HCT116 (cell line): Measurements from ENCODE around the gene RNF220. TPM values are rescaled to one million over a fixed set of nuclear protein-coding genes. Genes with fewer than 3 reads are reported as not detected.

ENCODE experiments used
- ATAC-seq: fragments of 200-7000 bp; cut with Tn5 transposase; 2 replicates; pipeline ENCODE4 v1.9.1; 2020; ENCODE audit warnings: mild to moderate bottlenecking, moderate library complexity
- BruUV-seq: library from RNA; stranded (reverse); fragments of 400-500 nt; replicated peaks from 2 replicates; lab custom pipeline; 2021; lab: Mats Ljungman, UMichigan
- CTCF ChIA-PET: fragments of 300-600 bp; sonication (Branson Sonifier 250); formaldehyde crosslinking; loops from one replicate; lab custom pipeline; 2021; ENCODE audit warnings: antibody characterized with exemption; lab: Charles Lee
- POLR2A ChIA-PET: fragments of 300-600, 350-600 bp; sonication (Branson Sonifier 250); formaldehyde crosslinking; loops from one replicate; lab custom pipeline; 2021; ENCODE audit warnings: antibody characterized with exemption; lab: Charles Lee
- RAD21 ChIA-PET, 2 experiments: fragments of 300-600 bp; sonication (Branson Sonifier 250); formaldehyde crosslinking; loops; one replicate each; lab custom pipeline; 2023; ENCODE audit warnings: low total read pairs in 2 of 2; ENCODE audit not compliant: uncharacterized antibody in 2 of 2, unreplicated experiment in 2 of 2, low non-redundant PET in 1 of 2; lab: Charles Lee
- DNase-seq: peaks from one replicate; pipeline ENCODE4 v3.0.0-alpha.2; 2010; ENCODE audit warnings: low read depth, low spot score
- H2AFZ ChIP-seq: fragments of 200-600 bp; shearing (Covaris generic), sonication (generic); 2 replicates; pipeline ENCODE4 v1.6.1; 2017; ENCODE audit warnings: low read depth, mixed run types, mixed read lengths, antibody characterized with exemption, low read length; ENCODE audit not compliant: poor library complexity, severe bottlenecking
- H3K27ac ChIP-seq: 2 replicates; pipeline ENCODE4 v1.5.1; 2012; ENCODE audit warnings: low read depth, low read length
- H3K27me3 ChIP-seq: fragments of 200-600 bp; sonication (generic); 2 replicates; pipeline ENCODE4 v1.6.1; 2016; ENCODE audit warnings: mixed run types, low read length, mixed read lengths; ENCODE audit not compliant: insufficient read depth
- H3K36me3 ChIP-seq, 2 experiments: fragments of 200-500 bp in 1 of 2; fragments of 200-600 bp in 1 of 2; sonication (Bioruptor generic) in 1 of 2; sonication (generic) in 1 of 2; 2 replicates each; pipeline versions ENCODE4 v1.5.1 to v1.6.1; 2014 to 2016; ENCODE audit warnings: low read length in 2 of 2, inconsistent platforms in 1 of 2, mixed read lengths in 1 of 2, mixed run types in 1 of 2; ENCODE audit not compliant: insufficient read depth in 2 of 2, control insufficient read depth in 1 of 2
- H3K4me1 ChIP-seq, 2 experiments: fragments of 200-600 bp in 1 of 2; sonication (generic) in 1 of 2; 2 replicates each; pipeline versions ENCODE4 v1.5.1 to v1.6.1; 2012 to 2017; ENCODE audit warnings: low read length in 2 of 2, inconsistent platforms in 1 of 2, mild to moderate bottlenecking in 1 of 2, mixed read lengths in 1 of 2, mixed run types in 1 of 2, moderate library complexity in 1 of 2; ENCODE audit not compliant: insufficient read depth in 2 of 2, control insufficient read depth in 1 of 2
- H3K4me2 ChIP-seq: fragments of 200-600 bp; sonication (generic); 2 replicates; pipeline ENCODE4 v1.6.1; 2017; ENCODE audit warnings: mixed run types, low read length, mixed read lengths
- H3K4me3 ChIP-seq, 2 experiments: fragments of 200-600 bp in 1 of 2; sonication (generic) in 1 of 2; replicated peaks in 1 of 2; 2 replicates each; pipeline ENCODE4 v1.5.1; 2011 to 2016; ENCODE audit warnings: low read length in 2 of 2, control low read depth in 1 of 2, low read depth in 1 of 2, mild to moderate bottlenecking in 1 of 2, mixed read lengths in 1 of 2, mixed run types in 1 of 2
- H3K79me2 ChIP-seq: fragments of 200-600 bp; sonication (generic); 2 replicates; pipeline ENCODE4 v1.6.1; 2017; ENCODE audit warnings: mild to moderate bottlenecking, mixed run types, low read length, moderate library complexity, mixed read lengths; ENCODE audit not compliant: insufficient read depth
- H3K9ac ChIP-seq: fragments of 200-600 bp; sonication (generic); 2 replicates; pipeline ENCODE4 v1.6.1; 2016; ENCODE audit warnings: low read length, mixed read lengths
- H3K9me2 ChIP-seq: fragments of 200-600 bp; sonication (generic), shearing (Covaris generic); 2 replicates; pipeline ENCODE4 v1.6.1; 2017; ENCODE audit warnings: mixed run types, mild to moderate bottlenecking, moderate library complexity; ENCODE audit not compliant: insufficient read depth
- H3K9me3 ChIP-seq, 2 experiments: fragments of 200-500 bp in 1 of 2; fragments of 200-600 bp in 1 of 2; sonication (Bioruptor generic) in 1 of 2; sonication (generic) in 1 of 2; 2 replicates each; pipeline ENCODE4 v1.6.1; 2014 to 2017; ENCODE audit warnings: low read length in 2 of 2, mixed read lengths in 2 of 2, inconsistent platforms in 1 of 2, low read depth in 1 of 2, mild to moderate bottlenecking in 1 of 2, mixed run types in 1 of 2, moderate library complexity in 1 of 2; ENCODE audit not compliant: control insufficient read depth in 1 of 2, insufficient read depth in 1 of 2
- H4K20me1 ChIP-seq: fragments of 200-600 bp; sonication (generic), shearing (Covaris generic); 2 replicates; pipeline ENCODE4 v1.6.1; 2017; ENCODE audit warnings: mixed run types, mild to moderate bottlenecking, moderate library complexity; ENCODE audit not compliant: insufficient read depth
- ATF3 ChIP-seq: IDR thresholded peaks from 2 replicates; pipeline ENCODE4 v1.6.1; 2012
- CBX3 ChIP-seq: IDR thresholded peaks from 2 replicates; pipeline ENCODE4 v1.6.1; 2012; ENCODE audit warnings: low read depth
- EGR1 ChIP-seq: IDR thresholded peaks from 2 replicates; pipeline ENCODE4 v1.6.1; 2012; ENCODE audit warnings: low read depth
- ELF1 ChIP-seq: IDR thresholded peaks from 2 replicates; pipeline ENCODE4 v1.6.1; 2012; ENCODE audit warnings: low read depth, borderline replicate concordance
- EZH2phosphoT487 ChIP-seq: fragments of 200-600 bp; IDR thresholded peaks from 2 replicates; pipeline ENCODE4 v1.6.1; 2018; ENCODE audit warnings: antibody characterized with exemption, borderline replicate concordance
- FOSL1 ChIP-seq: IDR thresholded peaks from 2 replicates; pipeline ENCODE4 v1.6.1; 2012; ENCODE audit warnings: low read depth
- POLR2AphosphoS5 ChIP-seq: IDR thresholded peaks from 2 replicates; pipeline ENCODE4 v1.6.1; 2011; ENCODE audit warnings: mild to moderate bottlenecking, low read depth, low read length, moderate library complexity
- REST ChIP-seq: IDR thresholded peaks from 2 replicates; pipeline ENCODE4 v1.6.1; 2012; ENCODE audit warnings: low read depth
- SP1 ChIP-seq: IDR thresholded peaks from 2 replicates; pipeline ENCODE4 v1.6.1; 2012; ENCODE audit warnings: low read depth
- YY1 ChIP-seq: IDR thresholded peaks from 2 replicates; pipeline ENCODE4 v1.6.1; 2011; ENCODE audit warnings: low read length, low read depth, moderate library complexity, mild to moderate bottlenecking; ENCODE audit not compliant: insufficient replicate concordance; ENCODE audit errors: extremely low read depth
- ZBTB33 ChIP-seq: IDR thresholded peaks from 2 replicates; pipeline ENCODE4 v1.6.1; 2011; ENCODE audit warnings: mild to moderate bottlenecking, low read length, moderate library complexity; ENCODE audit not compliant: insufficient replicate concordance; ENCODE audit errors: extremely low read depth
- intact Hi-C: fragments of 100-400 bp; cut with micrococcal nuclease; formaldehyde crosslinking; loops from 2 replicates; pipeline ENCODE4 v1.10.0; 2022
- total RNA-seq: library from RNA; stranded (reverse); gene quantifications from one replicate; pipeline ENCODE4 v1.2.1, GENCODE V29; 2021; ENCODE audit not compliant: unreplicated experiment

The RNF220 gene
- total RNA-seq, 1 experiment from 2014 or later: 84.5 TPM

GRCh38 chr1:44679468-44679867 lies 274.4 kb downstream of the RNF220 start:
- no peaks in the 10 kb centered on the region for H3K79me2 ChIP-seq
- H4K20me1 ChIP-seq: no peaks in the 10 kb centered on the region
- CTCF ChIA-PET: no interaction called here
- H3K9me3 ChIP-seq: no peaks in the 10 kb centered on the region
- peaks cover 24 to 33% of the 10 kb centered on the region in 2 experiments for H3K4me1 ChIP-seq
- no peak overlapping the region for H3K4me2 ChIP-seq
- intact Hi-C loops: no loop called here
- POLR2A ChIA-PET: interaction anchor here (1.7 kb wide), 1 partner anchor 42 kb away, joined by 4 read pairs; no protein-coding TSS in a partner anchor
- RAD21 ChIA-PET: interaction anchor here in 1 of 2 experiments (1.0 kb wide), 1 partner anchor 26 kb away, joined by 3 read pairs; no protein-coding TSS in a partner anchor
- H3K9me2 ChIP-seq: no peaks in the 10 kb centered on the region
- H3K36me3 ChIP-seq: no peaks in the 10 kb centered on the region
- DNase-seq: no peak
- H3K27me3 ChIP-seq: no peaks in the 10 kb centered on the region
- no peak overlapping the region for H2AFZ ChIP-seq
- H3K4me3 ChIP-seq: no peak overlapping the region
- TF ChIP-seq ZBTB33 (no peak), CBX3 (no peak), ATF3 (no peak), YY1 (no peak), ELF1 (no peak), REST (no peak), FOSL1 (no peak), SP1 (no peak), POLR2AphosphoS5 (no peak), EZH2phosphoT487 (no peak), EGR1 (no peak)
- ATAC-seq: no peak
- H3K27ac ChIP-seq: no peak overlapping the region
- H3K9ac ChIP-seq: no peak overlapping the region
- no TSS peak for BruUV-seq
